Right lobe of liver (tissue), 6 donors: ENCODE results near the gene GCKR. TPM values are rescaled to one million over a fixed set of nuclear protein-coding genes. Genes with fewer than 3 reads are reported as not detected.

Experiments
- ATAC-seq, 4 donors: fragments of 200-7000 bp; cut with Tn5 transposase; one replicate each; pipeline ENCODE4 v1.9.1; 2020; ENCODE audit warnings: mild to moderate bottlenecking in 4 of 4, moderate library complexity in 4 of 4
- DNase-seq, 3 donors: peaks; one replicate each; pipeline ENCODE4 v3.0.0-alpha.2; 2020
- H3K27ac ChIP-seq, 3 donors: fragments of 200-600 bp; one replicate each; pipeline ENCODE4 v1.8.0; 2022
- H3K27me3 ChIP-seq, 2 donors: fragments of 200-600 bp; one replicate each; pipeline ENCODE4 v1.8.0; 2022
- H3K36me3 ChIP-seq, 4 donors: fragments of 200-600 bp; sonication (generic) in 1 of 4; one replicate each; pipeline versions ENCODE4 v1.5.1 to v1.8.0; 2017 to 2022; ENCODE audit warnings: control low read depth in 1 of 4
- H3K4me1 ChIP-seq, 4 donors: fragments of 200-600 bp; sonication (generic) in 1 of 4; one replicate each; pipeline versions ENCODE4 v1.5.1 to v1.8.0; 2017 to 2022; ENCODE audit warnings: control low read depth in 1 of 4
- H3K4me3 ChIP-seq, 3 donors: fragments of 200-600 bp; one replicate each; pipeline ENCODE4 v1.8.0; 2022
- H3K9me3 ChIP-seq, 4 donors: fragments of 200-600 bp; sonication (generic) in 1 of 4; one replicate each; pipeline versions ENCODE4 v1.5.1 to v1.8.0; 2017 to 2022; ENCODE audit warnings: control low read depth in 1 of 4
- CTCF ChIP-seq, 4 donors: fragments of 200-600 bp in 3 of 4; fragments of 450-650 bp in 1 of 4; IDR thresholded peaks; one replicate each; pipeline versions ENCODE4 v1.5.1 to v1.8.0; 2016 to 2022; ENCODE audit warnings: antibody characterized with exemption in 4 of 4, mild to moderate bottlenecking in 2 of 4
- POLR2A ChIP-seq: fragments of 450-650 bp; IDR thresholded peaks from one replicate; pipeline ENCODE4 v1.6.1; 2017; ENCODE audit warnings: antibody characterized with exemption, mild to moderate bottlenecking
- WGBS: methylation state at CpG from one replicate; pipeline ENCODE4 v1.1.6; 2018; ENCODE audit warnings: low coverage, low lambda C conversion rate; ENCODE audit not compliant: insufficient coverage; ENCODE audit errors: missing lambda C conversion rate; 5-methylcytosine and 5-hydroxymethylcytosine counted together
- intact Hi-C, 2 donors: fragments of 100-400 bp; cut with DNase I; formaldehyde crosslinking; loops; one replicate each; pipeline versions ENCODE4 v1.11.2 to v1.14.1; 2022
- total RNA-seq, 6 experiments: library from RNA; depleted of rRNA in 2 of 6; stranded (reverse); fragments of >200 nt in 2 of 6; fragmentation: NEBNext Ultra II Directional in 3 of 6; extraction: Animal tissue kit (Norgen Biotek cat#: 25700) in 3 of 6; gene quantifications; one replicate each; pipeline versions ENCODE4 v1.1.0 to v1.2.4, GENCODE V29; 2016 to 2023
- donor health status: DM: no; HTN: yes; CAD: no.
- donor health status: DM: no; HTN: no; CAD: no.
- donor health status: DM: no; HTN: no; CAD: no.
- donor health status: DM: no; HTN: yes; CAD: no.
- donor health status: DM: no; HTN: yes; CAD: no.

GCKR gene
- total RNA-seq, 6 experiments from 2014 or later = 57.9 to 164 (median 115) TPM

GRCh38 chr2:27559228-27559627 is 62.6 kb downstream of the GCKR start:
- TF ChIP-seq POLR2A = no peak
- TF ChIP-seq CTCF (IDR thresholded peaks at IDR 0.05) = no peak
- Histone ChIP-seq H3K27me3 (no peaks in the 10 kb centered on the region), H3K4me3 (no peak overlapping the region), H3K4me1 (no peaks in the 10 kb centered on the region), H3K27ac (no peak overlapping the region), H3K9me3 (no peaks in the 10 kb centered on the region), H3K36me3 (no peaks in the 10 kb centered on the region)
- ATAC-seq = no peak
- WGBS = 60% methylated on average over 1 of the region's 2 CpGs
- no peak for DNase-seq
- intact Hi-C loops = no loop called here

- ATAC-seq = no peak
- WGBS = 60% methylated on average over 2 of the region's 2 CpGs
- intact Hi-C loops = no loop called here
- no peaks in the 10 kb centered on the region for H3K27me3 ChIP-seq
- H3K4me3 ChIP-seq = no peak overlapping the region
- TF ChIP-seq POLR2A = no peak
- no peak for TF ChIP-seq CTCF (IDR thresholded peaks at IDR 0.05)
- no peaks in the 10 kb centered on the region for H3K9me3 ChIP-seq
- H3K4me1 ChIP-seq = no peaks in the 10 kb centered on the region
- no peak overlapping the region for H3K27ac ChIP-seq
- no peaks in the 10 kb centered on the region for H3K36me3 ChIP-seq
- DNase-seq = no peak
Observed at GRCh38 chr2:27561060-27561459, 64.4 kb downstream of the GCKR start.

GRCh38 chr2:27566628-27567027 is 70.0 kb downstream of the GCKR start:
- H3K27ac ChIP-seq = no peak overlapping the region

GRCh38 chr2:27569398-27569797 is 72.8 kb downstream of the GCKR start:
- Histone ChIP-seq H3K4me1 (no peaks in the 10 kb centered on the region), H3K36me3 (no peaks in the 10 kb centered on the region), H3K4me3 (no peak overlapping the region), H3K27me3 (no peaks in the 10 kb centered on the region), H3K27ac (no peak overlapping the region), H3K9me3 (peaks cover 0 to 9% (median 2%) of the 10 kb centered on the region in 4 donors)
- intact Hi-C loops = no loop called here
- DNase-seq (no peak), ATAC-seq (no peak)
- WGBS = 40% methylated on average over 2 of the region's 2 CpGs
- TF ChIP-seq POLR2A = no peak
- no peak for TF ChIP-seq CTCF (IDR thresholded peaks at IDR 0.05)

More at GRCh38 chr2:27566628-27567027, 70.0 kb downstream of the GCKR start:
- ATAC-seq = no peak
- H3K4me3 ChIP-seq = no peak overlapping the region
- H3K4me1 ChIP-seq = no peaks in the 10 kb centered on the region
- H3K9me3 ChIP-seq = no peaks in the 10 kb centered on the region
- intact Hi-C loops = no loop called here
- 61% methylated on average over 2 of the region's 2 CpGs for WGBS
- no peaks in the 10 kb centered on the region for H3K36me3 ChIP-seq
- H3K27me3 ChIP-seq = no peaks in the 10 kb centered on the region
- no peak for DNase-seq
- TF ChIP-seq CTCF (IDR thresholded peaks at IDR 0.05) (no peak), POLR2A (no peak)

- Histone ChIP-seq H3K36me3 (no peaks in the 10 kb centered on the region), H3K4me1 (no peaks in the 10 kb centered on the region), H3K4me3 (no peak overlapping the region), H3K27me3 (no peaks in the 10 kb centered on the region), H3K9me3 (peaks cover 0 to 13% (median 3%) of the 10 kb centered on the region in 4 donors), H3K27ac (no peak overlapping the region)
- DNase-seq (no peak), ATAC-seq (no peak)
- intact Hi-C loops = no loop called here
- whole genome bisulfite sequencing = 56% methylated on average over 2 of the region's 3 CpGs
- TF ChIP-seq CTCF (IDR thresholded peaks at IDR 0.05) = no peak
Observed at GRCh38 chr2:27571197-27571596, 74.6 kb downstream of the GCKR start.
